ENCODE data around the gene ALDH5A1. TPM values are rescaled to one million over a fixed set of nuclear protein-coding genes. Genes with fewer than 3 reads are reported as not detected.

The ALDH5A1 gene
- total RNA-seq, 2 experiments from 2014 or later, result 180 to 260 TPM

DNA sequence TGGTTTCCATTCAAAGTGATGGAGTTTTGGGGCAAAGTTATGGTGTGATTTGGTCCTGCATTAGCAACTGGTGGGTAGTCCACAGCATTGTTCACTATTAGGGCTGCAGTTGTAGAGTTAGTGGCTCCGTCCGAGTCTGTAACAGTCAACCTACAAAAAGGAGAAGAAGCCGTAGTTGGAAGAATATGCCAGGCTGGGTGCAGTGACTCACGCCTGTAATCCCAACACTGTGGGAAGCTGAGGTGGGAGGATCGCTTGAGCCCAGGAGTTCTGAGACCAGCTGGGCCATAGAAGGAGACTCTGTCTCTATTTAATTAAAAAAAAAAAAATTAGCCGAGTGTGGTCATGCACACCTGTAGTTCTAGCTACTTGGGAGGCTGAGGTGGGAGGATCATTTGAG, 81.7 kb downstream of the ALDH5A1 start:
- Histone ChIP-seq H4K20me1 (ENCODE audit: insufficient read depth, low read length) (no peaks in the 10 kb centered on the region), H3K4me3 (ENCODE audit: low read depth, low read length, poor library complexity, severe bottlenecking) (no peak overlapping the region), H3K4me2 (ENCODE audit: low read length) (no peak overlapping the region), H3K79me2 (ENCODE audit: insufficient read depth, low read depth, low read length) (no peaks in the 10 kb centered on the region), H3K4me1 (ENCODE audit: insufficient read depth, low read length, poor library complexity, severe bottlenecking) (peaks cover 18% of the 10 kb centered on the region), H3K36me3 (ENCODE audit: insufficient read depth, low read length) (no peaks in the 10 kb centered on the region), H3K27ac (ENCODE audit: low read depth, low read length, poor library complexity, severe bottlenecking) (no peak overlapping the region), H3K9me2 (ENCODE audit: insufficient read depth, low read length) (no peaks in the 10 kb centered on the region), H2AFZ (ENCODE audit: low read length) (no peak overlapping the region), H3K9me3 (ENCODE audit: low read length) (no peaks in the 10 kb centered on the region)
- DNase-seq (ENCODE audit: low spot score), result no peak
- CTCF ChIA-PET (ENCODE audit: unreplicated experiment), result no interaction called here
- no peak for TF ChIP-seq EZH2phosphoT487 (IDR thresholded peaks at IDR 0.05; ENCODE audit: borderline replicate concordance, low read depth, low read length)
- TF ChIP-seq, protein P1, sequence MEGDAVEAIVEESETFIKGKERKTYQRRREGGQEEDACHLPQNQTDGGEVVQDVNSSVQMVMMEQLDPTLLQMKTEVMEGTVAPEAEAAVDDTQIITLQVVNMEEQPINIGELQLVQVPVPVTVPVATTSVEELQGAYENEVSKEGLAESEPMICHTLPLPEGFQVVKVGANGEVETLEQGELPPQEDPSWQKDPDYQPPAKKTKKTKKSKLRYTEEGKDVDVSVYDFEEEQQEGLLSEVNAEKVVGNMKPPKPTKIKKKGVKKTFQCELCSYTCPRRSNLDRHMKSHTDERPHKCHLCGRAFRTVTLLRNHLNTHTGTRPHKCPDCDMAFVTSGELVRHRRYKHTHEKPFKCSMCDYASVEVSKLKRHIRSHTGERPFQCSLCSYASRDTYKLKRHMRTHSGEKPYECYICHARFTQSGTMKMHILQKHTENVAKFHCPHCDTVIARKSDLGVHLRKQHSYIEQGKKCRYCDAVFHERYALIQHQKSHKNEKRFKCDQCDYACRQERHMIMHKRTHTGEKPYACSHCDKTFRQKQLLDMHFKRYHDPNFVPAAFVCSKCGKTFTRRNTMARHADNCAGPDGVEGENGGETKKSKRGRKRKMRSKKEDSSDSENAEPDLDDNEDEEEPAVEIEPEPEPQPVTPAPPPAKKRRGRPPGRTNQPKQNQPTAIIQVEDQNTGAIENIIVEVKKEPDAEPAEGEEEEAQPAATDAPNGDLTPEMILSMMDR (conservative IDR thresholded peaks at IDR 0.05; ENCODE audit: low read length), result no peak
- POLR2A ChIA-PET, result interaction anchor here (0.7 to 1.5 kb wide), 2 partner anchors 54 to 391 kb away, joined by 3 to 5 read pairs; no protein-coding TSS in a partner anchor
- BruUV-seq (replicated peaks), result no TSS peak
- intact Hi-C loops (cut with micrococcal nuclease; ENCODE audit: unreplicated experiment), result no loop called here

DNA sequence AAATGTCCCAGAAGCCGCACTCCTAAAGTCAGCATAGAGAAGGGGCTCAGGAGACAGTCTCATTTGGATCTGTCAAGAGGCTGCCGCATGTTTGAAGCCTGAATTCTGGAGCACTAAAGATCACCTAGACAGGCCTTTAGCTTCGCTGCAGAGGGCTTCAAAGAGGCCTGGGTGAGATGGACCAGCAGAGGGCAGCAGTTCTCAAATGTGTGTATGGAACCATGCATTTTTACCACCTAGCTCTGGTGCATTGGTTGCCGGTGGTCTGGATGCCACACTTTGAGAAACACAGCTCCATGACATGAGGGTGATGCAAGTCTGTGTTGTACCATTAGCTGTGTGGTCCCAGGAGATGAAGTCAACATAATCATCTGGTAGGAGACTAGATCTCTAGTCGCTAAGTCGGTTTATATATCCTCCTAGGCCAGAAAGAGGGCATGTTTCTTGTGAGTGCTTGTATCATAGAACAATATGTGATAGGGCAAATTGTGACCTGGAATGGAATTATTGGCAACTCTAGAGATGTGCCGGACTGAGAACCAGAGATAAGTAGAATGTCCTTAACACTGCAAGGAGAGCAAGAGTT, 86.4 kb downstream of the ALDH5A1 start:
- no TSS peak for BruUV-seq (replicated peaks)
- no peak overlapping the region for H3K4me2 ChIP-seq (ENCODE audit: low read length)
- TF ChIP-seq, protein P1 (conservative IDR thresholded peaks at IDR 0.05; ENCODE audit: low read length), result peak; percentile 94
- no peak for TF ChIP-seq EZH2phosphoT487 (IDR thresholded peaks at IDR 0.05; ENCODE audit: borderline replicate concordance, low read depth, low read length)
- intact Hi-C loops (cut with micrococcal nuclease; ENCODE audit: unreplicated experiment), result loop anchor here (1.0 to 10.0 kb wide), 5 partner anchors 57 to 436 kb away; no protein-coding TSS in a partner anchor
- no peak overlapping the region for H3K4me3 ChIP-seq (ENCODE audit: low read depth, low read length, poor library complexity, severe bottlenecking)
- H2AFZ ChIP-seq (ENCODE audit: low read length), result no peak overlapping the region; the same call in 1 of the 2 replicates
- H4K20me1 ChIP-seq (ENCODE audit: insufficient read depth, low read length), result no peaks in the 10 kb centered on the region
- peaks cover 16% of the 10 kb centered on the region for H3K4me1 ChIP-seq (ENCODE audit: insufficient read depth, low read length, poor library complexity, severe bottlenecking)
- POLR2A ChIA-PET, result interaction anchor here (0.7 kb wide), 1 partner anchor 16 kb away, joined by 4 read pairs; no protein-coding TSS in a partner anchor
- CTCF ChIA-PET (ENCODE audit: unreplicated experiment), result interaction anchor here (0.6 to 0.8 kb wide), 3 partner anchors 38 to 382 kb away, joined by 3 to 4 read pairs (median 3); partner anchors contain the start of gene ALDH5A1
- no peak overlapping the region for H3K27ac ChIP-seq (ENCODE audit: low read depth, low read length, poor library complexity, severe bottlenecking)
- no peaks in the 10 kb centered on the region for H3K79me2 ChIP-seq (ENCODE audit: insufficient read depth, low read depth, low read length)
- H3K36me3 ChIP-seq (ENCODE audit: insufficient read depth, low read length), result no peaks in the 10 kb centered on the region
- no peaks in the 10 kb centered on the region for H3K9me3 ChIP-seq (ENCODE audit: low read length)
- DNase-seq (ENCODE audit: low spot score), result peak; percentile 84
- no peaks in the 10 kb centered on the region for H3K9me2 ChIP-seq (ENCODE audit: insufficient read depth, low read length)

All from OCI-LY7 (cell line).